ENCODE data around the gene ZFR2. TPM values are rescaled to one million over a fixed set of nuclear protein-coding genes. Genes with fewer than 3 reads are reported as not detected.

Gene ZFR2
- total RNA-seq, 4 donors from 2014 or later: not detected

GRCh38 chr19:3908266-3909054 is 39.6 kb upstream of the ZFR2 start:
- WGBS, 2 donors: 63 to 73% methylated on average over 12 to 14 of the region's 14 CpGs

GRCh38 chr19:3907626-3908265 is 38.9 kb upstream of the ZFR2 start:
- Histone ChIP-seq H3K27me3 (no peaks in the 10 kb centered on the region), H3K36me3 (no peaks in the 10 kb centered on the region), H3K27ac (no peak overlapping the region), H3K4me3 (replicated peaks in 1 of 3) (no peak overlapping the region), H3K9me3 (no peaks in the 10 kb centered on the region), H3K4me1 (no peaks in the 10 kb centered on the region)
- DNase-seq: no peak
- intact Hi-C loops (cut with DNase I): no loop called here
- TF ChIP-seq POLR2A (IDR thresholded peaks at IDR 0.05) (no peak), CTCF (IDR thresholded peaks at IDR 0.05) (no peak)
- WGBS, 2 donors: 86 to 89% methylated on average over 22 to 31 of the region's 50 CpGs

More at GRCh38 chr19:3908266-3909054, 39.6 kb upstream of the ZFR2 start:
- no peak for DNase-seq
- no peaks in the 10 kb centered on the region for H3K36me3 ChIP-seq
- no peaks in the 10 kb centered on the region for H3K4me1 ChIP-seq
- H3K9me3 ChIP-seq: no peaks in the 10 kb centered on the region
- no peaks in the 10 kb centered on the region for H3K27me3 ChIP-seq
- no peak overlapping the region for H3K4me3 ChIP-seq (replicated peaks in 1 of 3)
- no peak overlapping the region for H3K27ac ChIP-seq
- no peak for TF ChIP-seq CTCF (IDR thresholded peaks at IDR 0.05)
- TF ChIP-seq POLR2A (IDR thresholded peaks at IDR 0.05): no peak
- intact Hi-C loops (cut with DNase I): no loop called here

GRCh38 chr19:3904233-3904632 is 35.4 kb upstream of the ZFR2 start:
- Histone ChIP-seq H3K36me3 (no peaks in the 10 kb centered on the region), H3K9me3 (no peaks in the 10 kb centered on the region), H3K27me3 (no peaks in the 10 kb centered on the region), H3K4me3 (replicated peaks in 1 of 3) (no peak overlapping the region), H3K4me1 (no peaks in the 10 kb centered on the region), H3K27ac (no peak overlapping the region)
- 90 to 93% methylated on average over 8 of the region's 8 CpGs for WGBS, 2 donors
- DNase-seq: no peak
- intact Hi-C loops (cut with DNase I): no loop called here
- no peak for TF ChIP-seq POLR2A (IDR thresholded peaks at IDR 0.05)
- TF ChIP-seq CTCF (IDR thresholded peaks at IDR 0.05): no peak

GRCh38 chr19:3902317-3902973 is 33.6 kb upstream of the ZFR2 start:
- intact Hi-C loops (cut with DNase I): no loop called here
- 74 to 95% methylated on average over 6 to 14 of the region's 15 CpGs for WGBS, 2 donors
- Histone ChIP-seq H3K27me3 (no peaks in the 10 kb centered on the region), H3K9me3 (no peaks in the 10 kb centered on the region), H3K4me1 (no peaks in the 10 kb centered on the region), H3K36me3 (no peaks in the 10 kb centered on the region), H3K4me3 (replicated peaks in 1 of 3) (no peak overlapping the region), H3K27ac (no peak overlapping the region)
- TF ChIP-seq POLR2A (IDR thresholded peaks at IDR 0.05): no peak
- TF ChIP-seq CTCF (IDR thresholded peaks at IDR 0.05): no peak
- no peak for DNase-seq
